ENCODE data around the gene DIPK1A.
"Not testable (repeated sequence)": the region's sequence is repeated elsewhere in the genome, so short reads cannot be mapped to it uniquely, and the experiment has no call there.

Gene DIPK1A

GRCh38 chr1:92921031-92922023 is 39.9 kb downstream of the DIPK1A start:
- no peak for DNase-seq (ENCODE audit: low spot score)

GRCh38 chr1:92916899-92917298 is 44.4 kb downstream of the DIPK1A start:
- no peak for DNase-seq (ENCODE audit: low spot score)

- no peak for DNase-seq (ENCODE audit: low spot score)
These were observed 45.7 kb downstream of the DIPK1A start for GRCh38 chr1:92915547-92915946.

- no peak for DNase-seq (ENCODE audit: low spot score)
These were observed 48.0 kb downstream of the DIPK1A start for GRCh38 chr1:92913093-92913819.

- DNase-seq (ENCODE audit: low spot score), result no peak
These were observed 51.2 kb downstream of the DIPK1A start for GRCh38 chr1:92910081-92910480.

- DNase-seq (ENCODE audit: low spot score), result no peak
These were observed 51.9 kb downstream of the DIPK1A start for GRCh38 chr1:92909321-92909720.

GRCh38 chr1:92907949-92908684 is 53.1 kb downstream of the DIPK1A start:
- DNase-seq (ENCODE audit: low spot score), result no peak

- no peak for DNase-seq (ENCODE audit: low spot score)
These were observed 57.5 kb downstream of the DIPK1A start for GRCh38 chr1:92903765-92904164.

GRCh38 chr1:92902406-92902744 is 58.9 kb downstream of the DIPK1A start:
- DNase-seq (ENCODE audit: low spot score), result no peak

GRCh38 chr1:92901699-92902405 is 59.4 kb downstream of the DIPK1A start:
- no peak for DNase-seq (ENCODE audit: low spot score)

- DNase-seq (ENCODE audit: low spot score), result no peak
These were observed 60.1 kb downstream of the DIPK1A start for GRCh38 chr1:92901126-92901525.

- no peak for DNase-seq (ENCODE audit: low spot score)
These were observed 60.7 kb downstream of the DIPK1A start for GRCh38 chr1:92900539-92900938.

- DNase-seq (ENCODE audit: low spot score), result no peak
These were observed 61.5 kb downstream of the DIPK1A start for GRCh38 chr1:92899780-92900179.

GRCh38 chr1:92898053-92898452 is 63.2 kb downstream of the DIPK1A start:
- not testable (repeated sequence) for DNase-seq (ENCODE audit: low spot score)

- no peak for DNase-seq (ENCODE audit: low spot score)
These were observed 73.8 kb downstream of the DIPK1A start for GRCh38 chr1:92887465-92887864.

- DNase-seq (ENCODE audit: low spot score), result no peak
These were observed 74.3 kb downstream of the DIPK1A start for GRCh38 chr1:92886886-92887419.

- DNase-seq (ENCODE audit: low spot score), result no peak
These were observed 77.1 kb downstream of the DIPK1A start for GRCh38 chr1:92884195-92884594.

- DNase-seq (ENCODE audit: low spot score), result no peak
These were observed 78.0 kb downstream of the DIPK1A start for GRCh38 chr1:92883297-92883696.

- DNase-seq (ENCODE audit: low spot score), result peak; percentile 66
These were observed 78.4 kb downstream of the DIPK1A start for GRCh38 chr1:92882819-92883218.

GRCh38 chr1:92881391-92881790 is 79.9 kb downstream of the DIPK1A start:
- no peak for DNase-seq (ENCODE audit: low spot score)

GRCh38 chr1:92879316-92879968 is 81.8 kb downstream of the DIPK1A start:
- DNase-seq (ENCODE audit: low spot score), result no peak
